Brain microvascular endothelial cell (primary cell): ENCODE results near the gene MAP3K7.

Source experiments
- DNase-seq: peaks from one replicate; pipeline ENCODE4 v3.0.0-alpha.2; 2020
- H3K27ac ChIP-seq: fragments of 250-450 bp; sonication (Bioruptor Pico); 2 replicates; pipeline ENCODE4 v1.5.1; 2020; ENCODE audit warnings: mild to moderate bottlenecking, moderate library complexity
- H3K27me3 ChIP-seq: fragments of 250-450 bp; sonication (Bioruptor Pico); replicated peaks from 2 replicates; pipeline ENCODE4 v1.5.1; 2020; ENCODE audit warnings: mild to moderate bottlenecking
- H3K36me3 ChIP-seq: fragments of 250-450 bp; sonication (Bioruptor Pico); replicated peaks from 2 replicates; pipeline ENCODE4 v1.5.1; 2020; ENCODE audit warnings: mild to moderate bottlenecking
- H3K4me3 ChIP-seq: 2 replicates; pipeline ENCODE4 v1.5.1; 2011; ENCODE audit warnings: low read depth, mild to moderate bottlenecking, control low read depth, low read length, moderate library complexity
- in situ Hi-C: cut with HindIII; loops from 2 replicates; pipeline ENCODE4 v1.10.0; 2017; ENCODE audit warnings: low sequenced_read_pairs, low pct_ligation_motif_present
- TF ChIP-seq, protein P1 (sequence below): IDR thresholded peaks from 2 replicates; pipeline ENCODE4 v1.5.1; 2011; ENCODE audit warnings: low read depth, mild to moderate bottlenecking, moderate library complexity, low read length, control low read depth, inconsistent platforms; ENCODE audit errors: missing control alignments

The MAP3K7 gene

GRCh38 chr6:90544081-90544480 is 42.8 kb downstream of the MAP3K7 start:
- DNase-seq, result no peak
- in situ Hi-C loops, result no loop called here
- Histone ChIP-seq H3K36me3 (peaks cover 35% of the 10 kb centered on the region), H3K27me3 (no peaks in the 10 kb centered on the region), H3K4me3 (no peak overlapping the region), H3K27ac (no peak overlapping the region)
- TF ChIP-seq, protein P1, sequence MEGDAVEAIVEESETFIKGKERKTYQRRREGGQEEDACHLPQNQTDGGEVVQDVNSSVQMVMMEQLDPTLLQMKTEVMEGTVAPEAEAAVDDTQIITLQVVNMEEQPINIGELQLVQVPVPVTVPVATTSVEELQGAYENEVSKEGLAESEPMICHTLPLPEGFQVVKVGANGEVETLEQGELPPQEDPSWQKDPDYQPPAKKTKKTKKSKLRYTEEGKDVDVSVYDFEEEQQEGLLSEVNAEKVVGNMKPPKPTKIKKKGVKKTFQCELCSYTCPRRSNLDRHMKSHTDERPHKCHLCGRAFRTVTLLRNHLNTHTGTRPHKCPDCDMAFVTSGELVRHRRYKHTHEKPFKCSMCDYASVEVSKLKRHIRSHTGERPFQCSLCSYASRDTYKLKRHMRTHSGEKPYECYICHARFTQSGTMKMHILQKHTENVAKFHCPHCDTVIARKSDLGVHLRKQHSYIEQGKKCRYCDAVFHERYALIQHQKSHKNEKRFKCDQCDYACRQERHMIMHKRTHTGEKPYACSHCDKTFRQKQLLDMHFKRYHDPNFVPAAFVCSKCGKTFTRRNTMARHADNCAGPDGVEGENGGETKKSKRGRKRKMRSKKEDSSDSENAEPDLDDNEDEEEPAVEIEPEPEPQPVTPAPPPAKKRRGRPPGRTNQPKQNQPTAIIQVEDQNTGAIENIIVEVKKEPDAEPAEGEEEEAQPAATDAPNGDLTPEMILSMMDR, result no peak

DNA sequence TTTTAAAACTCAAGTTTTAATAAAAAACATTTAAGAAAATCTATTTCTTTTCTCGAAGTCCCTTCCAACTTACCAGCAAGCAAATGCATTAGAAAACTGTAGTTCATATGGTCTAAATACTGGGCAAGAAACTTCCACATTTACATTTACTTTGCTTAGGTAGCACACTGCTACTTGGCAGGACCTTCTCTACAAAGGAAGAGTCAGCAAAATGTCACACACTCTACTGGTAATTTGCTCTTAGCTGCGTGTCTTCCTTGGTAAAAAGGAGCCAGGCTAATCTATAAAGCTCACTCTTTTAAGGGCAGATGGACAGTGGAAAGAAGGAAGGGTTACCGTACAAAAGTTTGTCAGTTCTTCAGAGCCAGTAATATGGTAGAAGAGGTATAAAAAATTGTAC is 45.7 kb downstream of the MAP3K7 start:
- TF ChIP-seq, protein P1, result no peak
- Histone ChIP-seq H3K36me3 (peaks cover 21% of the 10 kb centered on the region), H3K4me3 (no peak overlapping the region), H3K27me3 (no peaks in the 10 kb centered on the region), H3K27ac (no peak overlapping the region)
- in situ Hi-C loops, result no loop called here
- DNase-seq, result no peak

DNA sequence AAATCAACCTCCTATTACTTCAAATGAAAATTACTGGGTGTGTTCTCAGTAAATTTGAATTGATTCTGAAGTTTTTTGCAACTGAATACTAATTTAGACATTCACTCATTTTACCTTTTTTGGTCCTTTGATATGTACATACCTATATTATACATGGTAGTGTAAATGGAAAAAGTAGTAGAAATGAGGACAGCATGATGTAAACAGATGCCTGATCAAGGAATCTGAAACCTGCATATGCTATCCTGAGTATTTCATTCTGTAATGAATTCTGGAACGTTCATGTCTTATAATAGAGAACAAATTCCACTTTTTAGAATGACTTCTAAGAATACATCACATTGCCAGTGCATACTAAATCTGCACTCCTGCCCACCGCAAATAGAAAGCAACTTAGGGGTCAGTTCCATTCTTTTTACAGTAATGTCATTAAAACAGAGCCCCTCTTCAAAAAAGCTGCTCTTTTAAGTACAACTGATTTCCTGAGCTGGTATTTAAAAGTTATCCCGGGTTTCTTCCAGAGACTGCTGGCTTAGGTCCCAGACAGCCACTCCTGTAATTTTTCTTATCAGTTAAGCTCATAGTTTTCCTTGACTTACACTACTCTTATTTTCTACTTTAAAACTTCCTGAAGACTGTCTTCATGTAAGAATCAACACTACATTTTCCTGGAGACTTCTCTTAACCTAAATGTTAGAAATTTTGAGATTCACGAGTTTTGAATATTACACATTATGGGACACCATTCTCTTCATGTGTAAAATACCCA is 48.4 kb downstream of the MAP3K7 start:
- Histone ChIP-seq H3K4me3 (no peak overlapping the region), H3K27ac (no peak overlapping the region), H3K36me3 (peaks cover 4% of the 10 kb centered on the region), H3K27me3 (no peaks in the 10 kb centered on the region)
- TF ChIP-seq, protein P1, result no peak
- in situ Hi-C loops, result no loop called here
- DNase-seq, result peak; percentile 24

DNA sequence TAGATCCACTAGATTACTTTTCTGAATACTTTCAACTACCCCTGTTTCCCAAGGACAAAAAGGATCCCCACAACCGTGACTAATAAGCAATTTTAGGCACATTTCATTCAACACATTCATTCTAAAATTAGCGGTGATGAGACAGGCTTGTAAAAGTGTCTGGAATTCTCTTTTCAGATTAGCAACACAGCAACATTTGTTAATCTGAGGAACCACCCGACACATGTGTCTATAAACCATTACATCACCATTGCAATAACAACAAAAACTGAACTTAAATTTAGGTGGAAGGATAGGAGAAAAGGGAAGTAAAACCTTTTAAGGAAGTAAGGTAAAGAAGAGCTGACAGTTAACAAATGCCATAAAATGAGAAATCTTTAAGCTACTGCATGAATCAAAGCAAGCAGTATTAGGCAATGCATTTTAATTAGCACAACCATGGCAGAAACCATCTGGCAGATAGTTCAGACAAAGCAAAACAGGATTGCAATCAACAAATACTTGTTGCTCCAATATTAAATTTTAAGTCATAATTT is 49.1 kb downstream of the MAP3K7 start:
- TF ChIP-seq, protein P1, result no peak
- in situ Hi-C loops, result no loop called here

DNA sequence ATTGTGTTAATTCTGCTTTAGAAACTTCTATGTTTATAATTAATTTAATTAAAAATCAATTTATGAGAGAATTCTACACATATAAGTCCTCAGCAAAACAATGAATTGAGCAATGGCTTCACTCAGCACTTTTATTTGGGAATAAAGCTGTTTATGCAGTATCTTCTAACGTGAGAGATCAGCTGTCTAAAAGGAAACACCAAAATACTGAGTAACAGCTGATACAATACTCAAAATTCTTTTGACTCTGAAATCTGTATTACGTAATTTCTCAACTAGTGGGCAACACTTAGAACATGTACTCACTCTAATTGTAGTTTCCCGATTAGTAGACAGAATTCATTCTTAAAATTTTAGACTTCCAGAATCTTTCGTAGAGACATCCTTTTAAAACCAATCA is 49.8 kb downstream of the MAP3K7 start:
- H3K27me3 ChIP-seq, result no peaks in the 10 kb centered on the region
- H3K27ac ChIP-seq, result peak overlapping the region; percentile 19
- in situ Hi-C loops, result no loop called here
- H3K36me3 ChIP-seq, result peaks cover 5% of the 10 kb centered on the region
- no peak for DNase-seq
- TF ChIP-seq, protein P1, result no peak
- H3K4me3 ChIP-seq, result no peak overlapping the region

More for the DNA sequence above, 49.1 kb downstream of the MAP3K7 start:
- H3K36me3 ChIP-seq, result peaks cover 6% of the 10 kb centered on the region
- DNase-seq, result peak; percentile 27
- H3K27me3 ChIP-seq, result no peaks in the 10 kb centered on the region
- peak overlapping the region; percentile 19 for H3K27ac ChIP-seq
- no peak overlapping the region for H3K4me3 ChIP-seq

GRCh38 chr6:90536520-90536919 is 50.4 kb downstream of the MAP3K7 start:
- TF ChIP-seq, protein P1, result no peak
- DNase-seq, result no peak
- Histone ChIP-seq H3K27me3 (no peaks in the 10 kb centered on the region), H3K4me3 (no peak overlapping the region), H3K36me3 (peaks cover 5% of the 10 kb centered on the region), H3K27ac (no peak overlapping the region)
- in situ Hi-C loops, result no loop called here
